GM21576 (cell line): ENCODE results near the gene PRR14L.
"Not testable (repeated sequence)": the region's sequence is repeated elsewhere in the genome, so short reads cannot be mapped to it uniquely, and the experiment has no call there.

ENCODE experiments used
- ATAC-seq: cut with Tn5 transposase; IDR thresholded peaks from one replicate; pipeline ENCODE4 v1.9.1; 2021; ENCODE audit warnings: mild to moderate bottlenecking, moderate library complexity; ENCODE audit not compliant: unreplicated experiment

PRR14L gene

DNA sequence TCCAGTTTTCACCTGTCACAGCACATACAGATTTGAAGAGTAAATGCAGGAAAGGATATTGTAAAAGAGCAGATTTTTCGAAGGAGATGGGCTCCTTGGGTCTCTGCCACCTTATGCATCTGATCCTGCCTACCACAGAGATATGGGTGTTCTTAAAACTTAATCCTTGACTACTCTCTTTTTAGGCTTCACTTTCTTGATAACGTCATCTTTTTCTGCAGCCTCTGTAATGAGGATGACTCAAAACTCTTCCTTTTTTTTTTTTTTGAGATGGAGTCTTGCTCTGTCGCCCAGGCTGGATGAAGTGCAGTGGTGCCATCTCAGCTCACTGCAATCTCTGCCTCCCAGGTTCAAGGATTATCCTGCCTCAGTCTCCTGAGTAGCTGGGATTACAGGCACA, 7.8 kb downstream of the PRR14L start:
- ATAC-seq = no peak

DNA sequence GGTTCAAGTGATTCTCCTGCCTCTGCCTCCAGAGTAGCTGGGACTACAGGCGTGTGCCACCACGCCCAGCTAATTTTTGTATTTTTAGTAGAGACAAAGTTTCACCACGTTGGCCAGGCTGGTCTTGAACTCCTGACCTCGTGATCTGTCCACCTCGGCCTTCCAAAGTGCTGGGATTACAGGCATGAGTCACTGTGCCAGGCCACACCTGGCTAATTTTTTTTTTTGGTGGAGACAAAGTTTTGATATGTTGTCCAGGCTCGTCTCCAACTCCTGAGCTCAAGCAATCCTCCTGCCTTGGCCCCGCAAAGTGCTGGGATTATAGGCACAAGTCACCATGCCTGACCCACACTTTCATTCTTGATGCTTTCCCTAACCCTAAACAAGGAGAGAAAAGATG, 9.6 kb downstream of the PRR14L start:
- not testable (repeated sequence) for ATAC-seq

DNA sequence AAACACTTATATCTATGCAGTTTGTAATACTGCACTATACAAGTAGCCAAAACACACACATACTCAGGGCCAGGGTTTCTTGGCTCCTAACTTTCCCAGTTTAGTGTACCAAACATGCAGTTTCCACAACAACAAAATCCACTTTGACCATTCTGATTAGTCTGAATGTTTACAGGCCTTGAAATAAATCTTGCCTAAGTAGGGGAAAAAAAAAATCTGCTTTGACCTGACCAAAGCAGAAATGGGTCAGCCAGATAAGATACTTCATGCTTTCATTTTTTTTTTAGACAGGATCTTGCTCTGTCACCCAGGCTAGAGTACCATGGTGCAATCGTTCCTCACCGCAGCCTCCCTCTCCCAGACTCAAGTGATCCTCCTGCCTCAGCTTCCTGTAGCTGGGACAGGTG, 10.1 kb downstream of the PRR14L start:
- ATAC-seq = no peak

DNA sequence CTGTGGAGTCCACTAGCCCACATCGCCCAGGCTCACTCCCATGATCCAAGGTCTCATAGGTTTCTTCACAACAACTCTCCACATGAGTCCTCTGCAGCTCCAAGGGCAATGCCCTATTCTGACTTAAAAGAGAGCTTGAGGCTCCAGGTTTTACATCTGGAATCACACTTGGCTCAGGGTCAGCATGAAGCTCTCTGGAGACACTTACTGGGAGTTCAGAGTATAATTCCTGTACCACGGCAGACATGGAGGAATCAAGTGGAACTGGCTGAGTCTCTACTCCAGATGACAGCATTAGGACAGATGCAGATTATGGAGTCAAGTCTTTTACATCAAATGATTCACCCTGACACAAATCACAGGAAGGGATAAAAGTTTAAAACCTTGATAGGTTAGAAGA, 11.4 kb downstream of the PRR14L start:
- no peak for ATAC-seq

DNA sequence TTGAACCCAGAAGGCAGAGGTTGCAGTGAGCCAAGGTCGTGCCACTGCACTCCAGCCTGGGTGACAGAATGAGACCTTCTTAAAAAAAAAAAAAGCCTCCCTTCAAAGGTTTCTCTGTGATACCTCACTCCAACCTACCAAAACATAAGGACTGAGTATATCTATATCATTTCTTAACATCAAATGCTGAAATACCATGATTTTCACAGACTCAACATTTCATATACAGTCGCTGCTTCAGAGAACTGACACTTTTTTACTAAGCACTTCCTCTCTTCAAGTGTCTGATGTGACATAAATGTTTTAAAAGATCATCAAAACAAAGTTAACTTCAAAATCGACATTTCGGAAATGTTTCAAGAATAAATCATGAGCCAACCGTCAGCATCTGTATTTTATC, 12.0 kb downstream of the PRR14L start:
- ATAC-seq = no peak

DNA sequence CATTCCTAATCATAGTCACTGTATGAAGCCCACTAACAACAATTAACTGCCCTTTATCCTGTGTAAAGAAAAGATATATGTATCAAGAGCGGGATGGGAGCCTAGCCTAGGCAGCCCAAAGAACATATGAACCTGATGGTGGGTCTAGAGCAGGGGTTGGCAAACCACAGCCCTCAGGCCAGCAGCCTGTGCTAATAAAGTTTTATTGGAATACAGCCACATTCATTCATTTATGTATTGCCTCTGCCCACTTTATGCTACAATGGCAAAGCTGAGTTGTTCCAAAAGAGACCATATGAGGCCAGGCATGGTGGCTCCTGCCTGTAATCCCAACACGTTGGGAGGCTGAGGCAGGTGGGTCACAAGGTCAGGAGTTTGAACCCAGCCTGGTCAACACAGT, 13.5 kb downstream of the PRR14L start:
- no peak for ATAC-seq

DNA sequence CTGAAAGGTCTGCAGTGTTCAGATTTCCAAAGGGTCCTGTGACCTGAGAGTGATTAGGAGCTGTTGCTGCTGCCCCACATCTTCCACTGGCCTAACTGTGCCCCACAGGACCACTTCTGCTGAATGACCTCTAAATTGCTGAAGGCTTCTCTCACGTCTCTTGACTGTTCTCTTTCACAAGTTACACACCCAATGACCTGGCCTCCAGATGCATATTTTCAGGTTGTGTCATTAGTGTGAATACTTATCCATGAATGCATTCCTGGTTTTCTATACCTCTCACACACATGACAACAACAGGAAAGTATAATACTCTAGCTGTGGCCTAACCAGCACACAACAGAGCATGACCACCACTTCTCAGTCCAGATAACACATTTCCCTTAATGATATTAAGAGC, 15.4 kb downstream of the PRR14L start:
- ATAC-seq = no peak

DNA sequence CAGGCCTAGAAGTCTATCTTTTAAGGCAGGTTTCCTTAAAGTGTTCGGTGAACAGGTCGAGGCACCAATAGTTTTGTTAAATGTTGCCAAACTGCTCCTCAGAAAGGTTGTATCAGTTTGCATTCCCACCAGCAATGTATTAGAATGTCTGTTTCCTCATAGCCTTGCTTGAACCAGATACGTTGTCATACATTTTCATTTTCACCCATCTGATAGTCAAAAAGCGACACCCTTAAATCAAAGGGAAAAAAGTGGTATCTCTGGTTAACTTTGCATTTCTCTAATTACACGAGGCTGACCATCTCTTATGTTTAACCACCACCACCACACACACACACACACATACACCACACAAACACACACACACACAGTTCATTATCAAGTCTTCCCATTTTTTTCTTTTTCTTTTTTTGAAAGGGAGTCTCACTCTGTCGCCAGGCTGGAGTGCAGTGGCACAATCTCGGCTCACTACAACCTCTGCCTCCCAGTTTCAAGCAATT, 16.3 kb downstream of the PRR14L start:
- no peak for ATAC-seq

DNA sequence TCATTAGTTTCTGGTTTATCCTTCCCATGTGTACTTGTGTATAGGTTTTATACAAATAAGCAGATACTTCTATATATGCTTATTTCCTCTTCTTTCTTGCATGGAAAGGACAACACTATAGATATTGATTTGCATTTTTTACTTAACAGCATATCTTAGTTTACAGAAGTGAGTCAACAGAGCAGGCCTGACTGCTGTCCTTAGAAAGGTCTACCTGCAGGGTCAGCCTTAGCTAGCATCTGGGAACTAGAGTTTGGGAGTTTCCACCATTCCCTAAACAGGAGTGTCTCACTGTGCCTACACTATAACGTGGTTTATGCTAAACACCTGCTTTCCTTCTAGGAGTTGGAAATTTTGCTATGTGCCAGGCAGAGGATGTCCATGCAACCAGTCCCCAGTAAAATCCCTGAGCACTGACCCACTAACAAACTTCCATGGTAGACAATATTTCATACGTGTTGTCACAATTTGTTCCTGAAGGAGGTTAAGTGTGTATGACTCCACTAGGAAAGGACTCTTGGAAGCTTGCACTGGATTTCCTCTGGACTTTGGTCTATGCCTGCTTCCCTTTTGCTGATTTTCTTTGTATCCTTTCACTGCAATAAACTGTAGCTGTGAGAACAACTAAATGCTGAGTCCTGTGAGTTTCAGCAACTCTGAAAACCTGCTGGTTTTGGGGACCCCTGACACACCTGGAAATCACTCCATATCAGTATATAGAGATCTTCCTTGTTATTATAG, 17.7 kb downstream of the PRR14L start:
- no peak for ATAC-seq

DNA sequence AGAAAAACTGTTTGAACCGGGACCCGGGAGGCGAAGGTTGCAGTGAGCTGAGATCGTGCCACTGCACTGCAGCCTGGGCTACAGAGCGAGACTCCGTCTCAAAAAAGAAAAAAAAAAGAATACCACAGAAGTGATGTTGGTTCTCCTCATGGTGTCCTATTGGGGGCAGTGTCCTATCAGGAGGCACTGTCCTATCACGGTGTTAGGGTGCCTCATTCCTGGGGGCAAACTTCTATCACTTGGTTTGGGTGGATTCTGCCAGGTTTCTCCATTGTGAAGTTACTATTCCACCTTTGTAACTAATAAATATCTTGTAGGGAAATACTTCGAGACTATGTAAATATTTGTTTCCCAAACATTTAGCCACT, 19.6 kb downstream of the PRR14L start:
- ATAC-seq = no peak

DNA sequence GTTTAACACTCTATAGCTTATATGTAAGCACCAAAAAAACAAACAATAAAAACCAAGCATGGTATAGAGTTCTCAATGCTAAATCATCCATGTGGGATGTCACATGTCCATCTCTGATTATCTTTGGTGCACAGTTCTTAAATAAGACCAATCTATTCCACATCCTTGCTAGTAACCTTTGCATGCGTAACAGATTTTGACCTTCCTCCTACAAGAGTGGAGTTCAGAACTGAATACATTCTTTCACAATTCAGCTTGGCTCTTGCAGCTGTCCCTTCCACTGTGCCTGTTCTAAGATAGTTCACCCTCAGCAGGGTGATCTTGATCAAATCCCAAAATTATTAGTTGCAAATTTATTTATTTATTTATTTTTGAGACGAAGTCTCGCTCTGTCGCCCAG, 21.1 kb downstream of the PRR14L start:
- ATAC-seq = no peak

DNA sequence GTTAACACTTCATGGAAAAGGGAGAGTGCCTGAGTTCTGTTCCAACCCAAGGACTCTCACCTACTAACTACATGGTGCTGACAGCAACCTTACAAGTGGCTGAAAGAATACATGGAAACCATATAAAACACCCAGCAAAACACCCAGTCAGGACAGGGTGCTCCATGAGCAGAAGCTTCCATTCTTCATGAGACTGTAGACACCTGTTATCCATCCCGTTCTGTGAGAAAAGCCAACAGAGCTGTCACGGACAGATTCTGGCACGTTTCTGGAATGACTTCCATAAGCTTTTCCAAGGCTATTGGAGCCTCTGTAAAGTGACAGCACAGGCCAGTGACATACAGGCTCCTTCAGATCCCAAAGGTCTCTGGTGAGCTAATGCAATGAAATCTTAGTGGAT, 23.2 kb downstream of the PRR14L start:
- no peak for ATAC-seq

DNA sequence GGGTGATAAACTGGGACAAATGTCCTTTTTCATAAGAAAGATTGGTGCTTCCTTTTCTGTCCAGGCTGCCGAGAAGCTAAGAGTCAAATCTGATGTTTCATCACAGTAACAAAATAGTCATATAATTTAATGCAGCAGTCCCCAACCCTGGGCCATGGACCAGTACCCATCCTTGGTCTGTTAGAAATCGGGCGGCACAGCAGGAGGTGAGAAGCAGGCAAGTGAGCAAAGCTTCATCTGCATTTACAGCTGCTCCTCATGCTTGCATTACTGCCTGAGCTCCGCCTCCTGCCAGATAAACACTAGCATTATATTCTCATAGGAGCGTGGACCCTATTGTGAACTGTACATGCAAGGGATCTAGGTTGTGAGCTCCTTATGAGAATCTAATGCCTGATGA, 26.2 kb downstream of the PRR14L start:
- no peak for ATAC-seq

DNA sequence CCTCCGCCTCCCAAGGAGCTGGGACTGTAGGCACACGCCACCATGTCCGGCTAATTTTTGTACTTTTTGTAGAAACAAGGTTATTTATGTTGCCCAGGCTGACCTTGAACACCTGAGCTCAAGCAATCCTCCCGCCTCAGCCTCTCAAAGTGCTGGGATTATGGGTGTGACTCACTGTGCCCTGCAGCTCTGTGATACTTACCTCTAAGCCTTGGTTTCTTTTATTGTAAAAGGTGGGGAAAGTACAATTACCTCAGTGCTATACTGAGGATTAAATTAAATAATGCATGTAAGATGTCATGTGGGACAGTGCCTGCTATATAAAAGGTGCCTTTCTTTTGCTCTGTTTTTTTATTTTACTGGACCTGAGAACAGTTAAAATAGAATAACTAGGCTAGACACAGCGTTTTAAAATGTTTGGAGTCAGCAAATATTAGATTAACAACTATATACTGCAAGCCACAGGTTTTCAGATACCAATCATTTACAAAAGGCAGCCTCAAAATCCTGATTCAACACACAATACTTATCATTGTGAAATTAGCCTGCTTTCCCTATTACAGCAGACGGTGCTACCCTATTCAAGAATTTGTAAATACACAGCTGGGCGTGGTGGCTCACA, 30.0 kb downstream of the PRR14L start:
- no peak for ATAC-seq

DNA sequence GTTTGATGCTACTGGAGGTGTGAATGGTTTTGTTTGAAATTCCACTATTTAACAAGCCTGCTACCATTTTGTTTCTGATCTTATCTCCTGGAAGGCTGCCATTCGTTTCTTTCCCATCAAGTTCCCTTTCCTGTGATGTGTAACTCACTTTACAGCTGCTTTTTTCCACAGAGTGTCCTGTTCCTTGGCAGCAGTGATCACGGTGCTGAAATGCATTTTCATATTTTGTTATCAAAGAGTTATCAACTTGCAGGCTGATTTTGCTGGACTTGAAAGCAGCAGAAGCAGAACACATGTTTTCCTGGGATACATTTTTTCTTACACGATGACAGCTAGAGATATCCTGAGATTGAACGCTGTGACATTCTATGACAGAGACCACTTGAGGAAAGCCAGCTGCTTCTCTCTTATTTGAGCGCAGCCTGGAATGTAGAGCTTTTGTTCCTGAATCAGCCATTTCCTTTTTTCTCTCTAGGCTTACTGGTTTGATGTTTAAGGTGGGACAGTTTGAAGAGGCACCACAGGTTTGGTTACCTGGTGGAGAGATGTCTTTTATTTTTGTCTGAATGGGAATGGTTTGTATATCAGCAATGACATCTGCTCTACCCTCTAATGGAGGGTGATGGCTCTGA, 34.7 kb downstream of the PRR14L start:
- ATAC-seq = no peak

DNA sequence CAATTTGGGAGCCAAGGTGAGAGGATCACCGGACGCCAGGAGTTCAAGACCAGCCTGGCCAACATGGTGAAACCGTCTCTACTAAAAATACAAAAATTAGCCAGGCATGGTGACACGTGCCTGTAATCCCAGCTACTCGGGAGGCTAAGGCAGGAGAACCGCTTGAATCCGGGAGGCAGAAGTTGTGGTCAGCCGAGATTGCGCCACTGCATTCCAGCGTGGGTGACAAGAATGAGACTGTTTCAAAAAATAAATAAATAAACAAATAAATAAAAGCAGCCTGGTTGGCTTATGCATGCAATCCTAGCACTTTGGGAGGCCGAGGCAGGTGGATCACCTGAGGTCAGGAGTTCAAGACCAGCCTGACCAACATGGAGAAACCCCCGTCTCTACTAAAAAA, 38.7 kb downstream of the PRR14L start:
- not testable (repeated sequence) for ATAC-seq

DNA sequence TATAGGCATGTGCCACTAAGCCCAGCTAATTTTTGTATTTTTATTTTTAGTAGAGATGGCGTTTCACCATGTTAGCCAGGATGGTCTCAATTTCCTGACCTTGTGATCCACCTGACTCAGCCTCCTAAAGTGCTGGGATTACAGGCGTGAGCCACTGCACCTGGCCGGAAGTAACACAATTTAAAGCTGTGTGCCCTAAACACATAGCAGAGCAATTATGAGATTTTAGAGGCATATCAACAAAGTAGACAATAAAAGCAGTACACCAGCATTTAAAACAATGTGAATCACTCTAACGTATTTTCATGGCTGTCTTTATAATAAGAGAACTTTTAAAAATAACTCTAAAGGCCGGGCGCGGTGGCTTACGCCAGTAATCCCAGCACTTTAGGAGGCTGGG, 42.4 kb downstream of the PRR14L start:
- no peak for ATAC-seq

DNA sequence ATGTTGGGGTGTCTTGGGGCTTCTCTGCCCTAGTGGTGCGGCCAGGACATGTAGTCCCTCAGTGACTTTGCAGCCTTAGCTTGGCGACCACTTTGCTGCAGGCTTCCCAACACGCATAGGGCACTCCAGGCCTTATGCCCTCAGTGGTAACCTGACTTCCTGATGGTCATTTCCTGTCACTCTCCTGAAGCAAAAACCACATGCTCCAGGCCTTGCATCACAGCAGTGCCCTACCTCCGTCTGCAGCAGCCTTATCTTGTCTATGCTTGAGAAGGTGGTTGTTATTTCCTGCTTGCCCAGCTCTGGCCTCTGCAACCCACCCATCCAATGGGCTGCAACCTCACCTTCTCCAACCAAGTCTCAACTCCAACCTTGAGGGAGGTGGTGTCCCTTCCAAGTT, 54.5 kb downstream of the PRR14L start:
- no peak for ATAC-seq

DNA sequence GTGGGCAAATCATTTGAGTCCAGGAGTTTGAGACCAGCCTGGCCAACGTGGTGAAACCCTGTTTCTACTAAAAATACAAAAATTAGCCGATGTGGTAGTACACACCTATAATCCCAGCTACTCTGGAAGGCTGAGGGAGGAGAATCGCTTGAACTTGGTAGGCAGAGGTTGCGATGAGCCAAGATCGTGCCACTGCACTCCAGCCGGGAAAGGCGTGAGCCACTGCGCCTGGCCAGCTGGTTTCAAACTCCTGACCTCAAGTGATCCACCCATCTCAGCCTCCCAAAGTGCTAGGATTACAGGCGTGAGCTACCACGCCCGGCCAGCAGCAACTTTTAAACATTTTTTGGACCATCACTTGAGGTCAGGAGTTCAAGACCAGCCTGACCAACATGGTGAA, 55.9 kb downstream of the PRR14L start:
- ATAC-seq = not testable (repeated sequence)

DNA sequence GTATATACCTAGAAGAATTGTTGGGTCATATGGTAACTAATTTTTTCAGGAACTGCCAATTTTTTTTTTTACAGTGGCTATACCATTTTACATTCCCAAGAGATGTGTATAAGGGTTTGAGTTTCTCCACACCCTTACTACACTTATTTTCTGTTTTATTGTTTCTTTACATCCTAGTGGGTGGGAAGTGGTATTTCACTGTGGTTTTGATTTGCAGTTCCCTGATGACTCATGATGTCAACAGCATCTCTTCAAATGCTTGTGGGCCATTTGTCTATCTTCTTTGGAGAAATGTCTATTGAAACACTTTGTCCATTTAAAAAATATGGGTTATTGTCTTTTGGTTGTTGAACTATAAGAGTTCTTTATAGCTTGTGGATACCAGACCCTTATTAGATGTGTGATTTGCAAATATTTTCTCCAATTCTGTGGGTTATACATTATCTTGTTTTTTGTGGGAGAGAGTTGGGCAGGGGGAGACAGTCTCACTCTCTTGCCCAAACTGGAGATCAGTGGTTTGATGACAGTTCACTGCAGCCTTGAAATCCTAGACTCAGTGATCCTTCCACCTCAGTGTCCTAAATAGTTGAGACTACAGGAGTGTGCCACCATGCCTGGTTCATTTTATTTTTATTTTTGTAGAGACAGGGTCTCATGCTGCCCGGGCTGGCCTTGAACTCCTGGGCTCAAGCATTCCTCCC, 57.6 kb downstream of the PRR14L start:
- ATAC-seq = no peak

DNA sequence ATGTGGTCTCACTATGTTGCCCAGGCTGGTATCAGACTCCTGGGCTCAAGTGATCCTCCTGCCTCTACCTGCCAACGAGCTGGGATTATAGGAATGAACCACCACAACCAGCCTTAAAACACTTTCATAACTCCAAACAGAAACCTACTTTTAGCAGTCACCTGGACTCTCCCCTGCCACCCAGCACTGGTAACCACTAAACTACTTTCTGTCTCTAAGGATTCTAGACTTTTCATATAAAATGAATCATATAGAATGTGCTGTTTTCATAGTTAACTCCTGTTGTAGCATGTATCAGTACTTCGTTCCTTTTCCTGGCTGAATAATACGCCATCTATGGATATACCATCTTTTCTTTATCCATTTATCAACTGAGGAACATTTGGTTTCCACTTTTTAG, 58.5 kb downstream of the PRR14L start:
- no peak for ATAC-seq
